Medulla oblongata (tissue), 1 donor: ENCODE measurements around the gene PPP2R2C.

ENCODE experiments used
- DNase-seq: peaks from one replicate; pipeline ENCODE4 v3.0.0-alpha.2; 2015; ENCODE audit errors: extremely low spot score

The PPP2R2C gene

DNA sequence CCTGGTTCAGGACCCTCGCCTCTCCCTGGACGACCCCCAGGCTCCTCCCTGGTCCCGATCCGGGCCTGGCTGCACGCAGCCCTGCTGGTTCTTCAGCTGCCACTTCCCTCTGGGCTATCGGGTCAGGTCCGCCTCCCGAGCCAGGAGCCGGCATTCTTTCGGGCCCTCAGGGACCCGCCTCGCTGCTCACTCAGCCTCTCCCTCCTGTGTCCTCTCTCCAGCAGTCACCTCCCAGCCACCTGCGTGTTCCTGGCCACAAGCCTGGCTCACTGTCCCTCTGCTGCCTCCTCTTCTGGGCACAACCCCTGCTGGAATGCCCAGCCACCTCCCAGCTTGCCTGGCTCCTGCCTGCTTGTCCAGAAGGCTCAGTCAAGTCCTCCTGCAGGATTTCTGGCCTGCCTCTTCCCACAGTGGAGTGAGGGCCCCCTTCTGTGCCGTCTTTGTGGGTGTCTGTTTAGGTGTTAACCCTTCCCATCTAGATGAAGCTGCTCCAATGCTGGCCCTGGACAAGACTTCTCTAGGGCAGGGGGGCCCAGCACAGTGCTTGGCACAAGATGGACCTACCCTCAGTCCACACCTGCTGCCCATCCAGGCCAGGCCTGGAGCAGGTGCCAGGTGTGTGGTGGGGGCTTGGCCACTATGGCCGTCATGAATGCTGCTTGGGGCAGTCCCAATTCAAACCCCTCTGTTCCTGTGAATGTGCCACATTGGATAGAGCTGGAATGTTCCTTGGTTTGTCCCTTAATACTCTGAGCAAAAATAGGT lies 200.5 kb downstream of the PPP2R2C start:
- no peak for DNase-seq

DNA sequence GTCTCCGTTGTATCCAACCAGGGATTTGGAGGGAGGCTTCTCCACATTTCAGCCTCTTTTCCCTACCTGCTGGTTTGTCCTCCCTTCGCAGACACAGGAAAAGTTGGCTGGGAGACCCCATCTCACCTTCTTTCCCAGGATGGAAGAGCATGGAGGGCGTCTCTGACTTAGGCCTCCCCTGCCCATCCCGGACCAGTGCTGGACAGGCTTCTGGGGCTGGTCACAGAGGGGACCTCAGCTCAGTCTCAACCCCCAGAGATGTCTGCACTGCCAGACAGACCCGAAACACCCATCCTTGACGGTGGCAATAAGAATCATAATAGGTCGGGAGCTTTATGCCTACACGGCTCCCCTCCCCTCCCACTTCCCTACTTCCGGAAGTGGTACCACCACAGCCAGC lies 201.2 kb downstream of the PPP2R2C start:
- no peak for DNase-seq

- DNase-seq: no peak
Observed at GRCh38 chr4:6270636-6271121, 201.7 kb downstream of the PPP2R2C start.
